ENCODE results near the gene IL13.

- TF ChIP-seq CTCF (IDR thresholded peaks at IDR 0.05) (no peak), EP300 (IDR thresholded peaks at IDR 0.05) (no peak), POLR2A (IDR thresholded peaks at IDR 0.05) (no peak)
Measured at GRCh38 chr5:132629230-132629944, 28.6 kb upstream of the IL13 start.

All from tibial nerve (tissue), 4 donors.